Breast epithelium (tissue), 3 donors: Measurements from ENCODE around the gene MFN1.

ENCODE experiments used
- CTCF ChIP-seq, 3 donors: fragments of 450-650 bp; IDR thresholded peaks; one replicate each; pipeline ENCODE4 v1.5.1; 2016 to 2017; ENCODE audit warnings: antibody characterized with exemption in 3 of 3, mild to moderate bottlenecking in 3 of 3, moderate library complexity in 3 of 3
- POLR2A ChIP-seq: fragments of 450-650 bp; IDR thresholded peaks from one replicate; pipeline ENCODE4 v1.6.1; 2016; ENCODE audit warnings: antibody characterized with exemption, mild to moderate bottlenecking, moderate library complexity
- POLR2AphosphoS5 ChIP-seq, 3 donors: sonication (generic); formaldehyde crosslinking; IDR thresholded peaks; one replicate each; pipeline ENCODE4 v1.6.1; 2017; ENCODE audit warnings: antibody characterized with exemption in 3 of 3

GRCh38 chr3:179330438-179330837 lies 17.1 kb upstream of the MFN1 start:
- TF ChIP-seq POLR2A (no peak), POLR2AphosphoS5 (IDR thresholded peaks at IDR 0.05) (no peak), CTCF (IDR thresholded peaks at IDR 0.05) (no peak)
